Activated CD8-positive, alpha-beta memory T cell treated with anti-CD3 and anti-CD28 coated beads, Interleukin-2, amount 50 U/mL, for 24 hours (primary cell): Measurements from ENCODE around the gene CSTA.

ENCODE experiments used
- DNase-seq: peaks from one replicate; pipeline ENCODE4 v3.0.0-alpha.2; 2020; ENCODE audit errors: extremely low read depth

The CSTA gene

DNA sequence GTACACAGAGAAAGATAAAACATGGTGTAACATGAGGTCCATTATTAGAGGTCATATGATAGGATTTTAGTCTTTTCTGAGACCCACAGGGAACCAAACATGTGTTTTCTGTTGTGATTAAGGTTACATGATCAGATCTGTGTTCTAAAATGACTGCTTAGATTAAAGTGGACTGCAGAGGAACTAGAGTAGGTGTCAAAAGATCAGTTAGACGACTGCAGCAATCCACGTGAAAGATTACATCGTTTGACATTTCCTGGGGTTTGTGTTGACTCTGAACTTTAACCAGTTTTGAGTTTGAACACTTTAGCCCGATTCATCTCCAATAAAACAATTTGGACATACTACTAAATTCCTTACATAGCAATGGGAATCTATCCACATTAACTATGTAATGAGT, 52.9 kb downstream of the CSTA start:
- no peak for DNase-seq

DNA sequence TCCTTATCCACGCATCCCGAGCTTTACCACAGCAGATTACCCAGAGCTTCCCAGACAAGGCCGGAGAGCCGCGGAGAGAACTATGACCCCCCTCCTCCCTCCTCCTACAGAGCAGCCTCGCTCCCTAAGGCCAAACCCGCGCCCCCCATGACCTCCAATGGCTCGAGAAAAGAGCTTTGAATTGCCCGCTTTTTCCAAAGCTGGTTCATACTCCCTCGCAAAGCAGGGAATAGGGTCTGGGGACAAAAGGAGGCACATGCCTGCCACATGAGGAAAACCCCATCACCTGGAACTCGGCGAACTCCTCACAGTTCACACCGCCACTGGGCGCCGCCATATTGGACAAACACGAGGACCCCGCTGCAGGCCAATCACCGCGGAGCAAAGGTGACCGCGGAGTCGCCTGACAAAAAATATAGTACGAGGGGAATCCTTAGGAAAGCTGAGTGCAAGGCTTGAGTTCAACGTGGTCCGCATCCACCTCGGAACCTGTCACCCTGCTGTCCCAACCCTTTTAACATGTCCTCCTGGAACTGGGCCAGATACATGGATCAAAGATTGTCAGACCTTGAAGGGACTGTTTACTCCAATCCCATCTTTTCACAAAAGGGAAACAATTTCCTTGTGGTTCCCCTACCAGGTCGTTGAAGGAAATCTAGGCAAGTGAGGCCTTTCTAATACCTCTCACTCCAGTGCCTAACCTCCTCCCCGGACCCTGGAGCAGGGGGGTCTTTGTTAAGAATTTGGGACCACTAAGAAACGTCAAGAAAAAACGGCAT, 58.0 kb downstream of the CSTA start, which contains the start of gene MIX23:
Gene MIX23 (minus strand): TSS at position 344 of the 779 bp plus-strand sequence. CDS start 7 bp downstream, at position 337.
- DNase-seq = peak; percentile 71

DNA sequence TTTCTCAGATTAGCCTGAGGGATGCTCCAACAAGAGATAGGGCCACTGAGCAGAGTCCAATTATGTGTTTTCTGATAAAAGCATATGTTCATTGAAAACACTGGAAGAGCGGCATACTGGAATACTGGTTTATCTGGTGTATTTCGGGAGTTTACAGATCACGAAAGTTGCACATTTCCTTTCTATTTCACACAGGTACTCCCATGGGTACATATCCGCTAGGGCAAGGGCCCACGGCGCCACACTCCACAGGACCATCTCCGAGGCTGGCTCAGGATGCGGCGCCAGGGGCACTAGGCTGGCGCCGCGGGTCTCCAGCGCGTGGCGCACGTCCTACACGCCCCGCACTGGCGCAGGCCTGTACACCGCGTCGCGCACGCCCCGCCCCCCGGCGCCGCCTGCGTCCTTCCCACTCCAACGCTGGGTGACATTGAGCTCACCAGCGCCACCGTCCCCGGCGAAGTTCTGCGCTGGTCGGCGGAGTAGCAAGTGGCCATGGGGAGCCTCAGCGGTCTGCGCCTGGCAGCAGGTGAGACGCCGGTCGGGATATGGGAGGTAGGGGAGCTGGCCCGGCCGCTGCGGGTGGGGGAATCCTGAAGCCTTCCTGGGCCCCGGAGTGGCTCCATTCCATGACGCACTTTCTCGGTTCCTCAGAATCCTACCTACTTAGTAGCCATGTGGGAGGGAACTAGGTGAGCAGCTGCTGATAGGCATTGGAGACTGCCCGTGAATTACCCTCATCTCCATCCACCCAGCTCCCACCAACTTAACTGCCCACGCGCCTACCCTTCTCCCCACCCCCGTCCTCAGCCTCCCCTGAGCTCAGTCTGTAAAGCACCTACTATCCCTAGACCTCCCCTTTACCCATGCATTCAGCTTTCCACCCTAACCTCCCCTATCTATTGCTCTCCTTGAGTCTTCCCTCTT, 59.0 kb downstream of the CSTA start, which contains the start of gene FAM162A:
Gene FAM162A (plus strand): TSS at position 412 of the 927 bp plus-strand sequence. CDS start 84 bp downstream, at position 496.
- peak; percentile 76 for DNase-seq

DNA sequence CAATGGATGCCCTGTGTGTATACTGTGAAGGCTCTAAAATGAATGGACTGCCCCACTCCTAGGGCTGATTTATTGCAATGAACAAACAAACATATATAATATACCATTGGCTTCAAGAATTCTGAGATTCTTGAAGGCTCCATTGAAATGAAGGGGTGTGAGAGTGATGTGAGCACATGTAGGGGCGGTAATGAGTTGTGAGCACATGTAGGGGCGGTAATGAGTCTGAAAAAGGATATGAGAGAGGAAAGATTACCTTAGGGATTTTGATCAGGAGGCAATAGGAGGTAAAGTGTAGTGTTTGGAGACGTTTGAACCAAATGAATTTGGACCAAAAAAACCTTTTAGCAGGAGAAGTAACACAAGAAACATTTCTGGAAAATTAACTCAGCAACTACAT, 62.7 kb downstream of the CSTA start:
- DNase-seq = no peak

DNA sequence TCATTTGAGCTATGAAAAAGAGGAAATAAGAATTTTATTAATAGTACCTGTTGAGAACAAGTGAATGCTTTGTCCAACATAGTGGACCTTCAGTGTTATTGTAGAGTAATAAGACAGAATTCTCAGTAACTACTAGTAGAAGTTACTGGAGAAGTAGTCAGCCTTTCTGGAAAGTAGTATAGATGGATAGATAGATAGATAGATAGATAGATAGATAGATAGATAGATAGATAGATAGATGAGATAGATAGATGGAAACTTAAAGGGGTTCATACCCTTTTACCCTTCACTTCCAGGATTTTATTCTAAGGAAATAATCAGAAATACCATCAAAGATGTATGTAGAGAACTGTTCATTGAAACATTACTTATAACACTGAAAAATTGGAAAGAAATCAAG, 64.1 kb downstream of the CSTA start:
- DNase-seq = no peak

DNA sequence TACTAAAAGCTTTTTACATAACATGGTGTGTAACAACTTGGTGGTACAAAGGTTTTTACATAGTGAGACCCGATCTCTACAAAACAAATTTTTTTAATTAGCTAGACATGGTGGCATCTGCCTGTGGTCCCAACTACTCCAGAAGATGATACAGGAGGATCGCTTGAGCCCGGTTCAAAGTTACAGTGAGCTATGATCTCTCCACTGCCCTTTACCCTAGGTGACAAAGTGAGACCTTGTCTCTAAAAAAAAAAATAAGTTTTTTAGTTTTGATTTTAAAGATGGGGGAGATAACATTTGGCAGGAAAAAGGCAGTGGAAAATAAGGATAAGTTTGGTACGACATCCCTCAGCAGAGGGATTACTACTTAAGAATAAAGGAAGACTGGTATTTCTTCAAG, 64.8 kb downstream of the CSTA start:
- DNase-seq = no peak

DNA sequence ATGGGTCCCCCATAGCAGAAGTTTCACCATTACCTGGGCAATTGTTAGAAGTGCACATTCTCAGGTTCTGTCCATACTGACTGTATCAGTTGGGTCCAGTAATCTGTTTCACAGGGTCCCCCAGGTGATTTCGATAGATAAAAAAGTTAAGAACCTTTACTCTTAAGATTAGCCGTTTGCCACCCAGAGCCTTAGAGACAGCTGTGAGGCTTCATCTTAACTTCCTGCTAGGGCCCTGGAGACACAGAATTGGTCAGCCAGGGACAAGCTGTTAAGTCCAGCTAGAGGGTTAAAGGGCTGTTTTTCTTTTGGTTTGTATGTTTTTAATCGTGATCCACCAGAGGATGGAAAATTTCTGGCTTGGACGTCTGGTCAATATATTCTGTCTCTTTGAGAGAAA, 65.6 kb downstream of the CSTA start:
- no peak for DNase-seq
